ENCODE data around the gene MLIP. TPM values are rescaled to one million over a fixed set of nuclear protein-coding genes. Genes with fewer than 3 reads are reported as not detected.

MLIP gene
- total and polyA plus RNA-seq, 2 experiments from 2014 or later = not detected

DNA sequence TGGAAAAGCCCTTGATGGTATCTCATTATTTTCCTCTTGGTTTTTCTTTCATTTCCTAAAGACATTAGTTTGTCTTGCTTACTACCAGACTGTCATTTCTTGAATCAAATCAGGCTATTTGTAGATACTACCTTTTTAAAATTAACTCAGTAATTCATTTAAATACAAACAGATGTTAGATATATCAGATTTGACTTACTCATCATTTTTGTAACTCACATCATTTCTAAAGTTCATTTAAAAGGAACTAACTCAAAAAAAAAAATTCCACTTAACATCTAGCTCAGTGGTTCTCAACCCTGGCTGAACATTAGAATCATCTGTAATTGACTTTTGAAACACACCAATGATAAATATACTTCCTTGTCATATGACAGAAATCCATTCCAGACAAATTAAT is 148.8 kb downstream of the MLIP start:
- no peak for TF ChIP-seq ZNF331 (CRISPR knock-in tag; IDR thresholded peaks at IDR 0.05; ENCODE audit: low read depth)
- no peak for TF ChIP-seq STAT1 (IDR thresholded peaks at IDR 0.05; ENCODE audit: unreplicated experiment)
- TF ChIP-seq CREB1 (CRISPR knock-in tag; IDR thresholded peaks at IDR 0.05; ENCODE audit: low read depth) = no peak
- no peak for TF ChIP-seq EZH2phosphoT487 (IDR thresholded peaks at IDR 0.05; ENCODE audit: unreplicated experiment)
- TF ChIP-seq, protein P1, sequence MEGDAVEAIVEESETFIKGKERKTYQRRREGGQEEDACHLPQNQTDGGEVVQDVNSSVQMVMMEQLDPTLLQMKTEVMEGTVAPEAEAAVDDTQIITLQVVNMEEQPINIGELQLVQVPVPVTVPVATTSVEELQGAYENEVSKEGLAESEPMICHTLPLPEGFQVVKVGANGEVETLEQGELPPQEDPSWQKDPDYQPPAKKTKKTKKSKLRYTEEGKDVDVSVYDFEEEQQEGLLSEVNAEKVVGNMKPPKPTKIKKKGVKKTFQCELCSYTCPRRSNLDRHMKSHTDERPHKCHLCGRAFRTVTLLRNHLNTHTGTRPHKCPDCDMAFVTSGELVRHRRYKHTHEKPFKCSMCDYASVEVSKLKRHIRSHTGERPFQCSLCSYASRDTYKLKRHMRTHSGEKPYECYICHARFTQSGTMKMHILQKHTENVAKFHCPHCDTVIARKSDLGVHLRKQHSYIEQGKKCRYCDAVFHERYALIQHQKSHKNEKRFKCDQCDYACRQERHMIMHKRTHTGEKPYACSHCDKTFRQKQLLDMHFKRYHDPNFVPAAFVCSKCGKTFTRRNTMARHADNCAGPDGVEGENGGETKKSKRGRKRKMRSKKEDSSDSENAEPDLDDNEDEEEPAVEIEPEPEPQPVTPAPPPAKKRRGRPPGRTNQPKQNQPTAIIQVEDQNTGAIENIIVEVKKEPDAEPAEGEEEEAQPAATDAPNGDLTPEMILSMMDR (conservative IDR thresholded peaks at IDR 0.05; ENCODE audit: low read depth in 2 of 2) = no peak
- TF ChIP-seq, protein P2, sequence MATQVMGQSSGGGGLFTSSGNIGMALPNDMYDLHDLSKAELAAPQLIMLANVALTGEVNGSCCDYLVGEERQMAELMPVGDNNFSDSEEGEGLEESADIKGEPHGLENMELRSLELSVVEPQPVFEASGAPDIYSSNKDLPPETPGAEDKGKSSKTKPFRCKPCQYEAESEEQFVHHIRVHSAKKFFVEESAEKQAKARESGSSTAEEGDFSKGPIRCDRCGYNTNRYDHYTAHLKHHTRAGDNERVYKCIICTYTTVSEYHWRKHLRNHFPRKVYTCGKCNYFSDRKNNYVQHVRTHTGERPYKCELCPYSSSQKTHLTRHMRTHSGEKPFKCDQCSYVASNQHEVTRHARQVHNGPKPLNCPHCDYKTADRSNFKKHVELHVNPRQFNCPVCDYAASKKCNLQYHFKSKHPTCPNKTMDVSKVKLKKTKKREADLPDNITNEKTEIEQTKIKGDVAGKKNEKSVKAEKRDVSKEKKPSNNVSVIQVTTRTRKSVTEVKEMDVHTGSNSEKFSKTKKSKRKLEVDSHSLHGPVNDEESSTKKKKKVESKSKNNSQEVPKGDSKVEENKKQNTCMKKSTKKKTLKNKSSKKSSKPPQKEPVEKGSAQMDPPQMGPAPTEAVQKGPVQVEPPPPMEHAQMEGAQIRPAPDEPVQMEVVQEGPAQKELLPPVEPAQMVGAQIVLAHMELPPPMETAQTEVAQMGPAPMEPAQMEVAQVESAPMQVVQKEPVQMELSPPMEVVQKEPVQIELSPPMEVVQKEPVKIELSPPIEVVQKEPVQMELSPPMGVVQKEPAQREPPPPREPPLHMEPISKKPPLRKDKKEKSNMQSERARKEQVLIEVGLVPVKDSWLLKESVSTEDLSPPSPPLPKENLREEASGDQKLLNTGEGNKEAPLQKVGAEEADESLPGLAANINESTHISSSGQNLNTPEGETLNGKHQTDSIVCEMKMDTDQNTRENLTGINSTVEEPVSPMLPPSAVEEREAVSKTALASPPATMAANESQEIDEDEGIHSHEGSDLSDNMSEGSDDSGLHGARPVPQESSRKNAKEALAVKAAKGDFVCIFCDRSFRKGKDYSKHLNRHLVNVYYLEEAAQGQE (IDR thresholded peaks at IDR 0.05; ENCODE audit: unreplicated experiment) = no peak
- TF ChIP-seq POLR2AphosphoS5 (IDR thresholded peaks at IDR 0.05; ENCODE audit: low read depth) = no peak
- TF ChIP-seq, protein P3, sequence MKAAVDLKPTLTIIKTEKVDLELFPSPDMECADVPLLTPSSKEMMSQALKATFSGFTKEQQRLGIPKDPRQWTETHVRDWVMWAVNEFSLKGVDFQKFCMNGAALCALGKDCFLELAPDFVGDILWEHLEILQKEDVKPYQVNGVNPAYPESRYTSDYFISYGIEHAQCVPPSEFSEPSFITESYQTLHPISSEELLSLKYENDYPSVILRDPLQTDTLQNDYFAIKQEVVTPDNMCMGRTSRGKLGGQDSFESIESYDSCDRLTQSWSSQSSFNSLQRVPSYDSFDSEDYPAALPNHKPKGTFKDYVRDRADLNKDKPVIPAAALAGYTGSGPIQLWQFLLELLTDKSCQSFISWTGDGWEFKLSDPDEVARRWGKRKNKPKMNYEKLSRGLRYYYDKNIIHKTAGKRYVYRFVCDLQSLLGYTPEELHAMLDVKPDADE (IDR thresholded peaks at IDR 0.05) = no peak
- no peak for TF ChIP-seq EZH2 (IDR thresholded peaks at IDR 0.05; ENCODE audit: low read depth, unreplicated experiment)
- TF ChIP-seq NANOG (IDR thresholded peaks at IDR 0.05; ENCODE audit: borderline replicate concordance) = no peak
- TF ChIP-seq JUNB (IDR thresholded peaks at IDR 0.05; ENCODE audit: unreplicated experiment) = no peak
- TF ChIP-seq ZNF114 (CRISPR knock-in tag; IDR thresholded peaks at IDR 0.05) = no peak
- TF ChIP-seq, protein P4, sequence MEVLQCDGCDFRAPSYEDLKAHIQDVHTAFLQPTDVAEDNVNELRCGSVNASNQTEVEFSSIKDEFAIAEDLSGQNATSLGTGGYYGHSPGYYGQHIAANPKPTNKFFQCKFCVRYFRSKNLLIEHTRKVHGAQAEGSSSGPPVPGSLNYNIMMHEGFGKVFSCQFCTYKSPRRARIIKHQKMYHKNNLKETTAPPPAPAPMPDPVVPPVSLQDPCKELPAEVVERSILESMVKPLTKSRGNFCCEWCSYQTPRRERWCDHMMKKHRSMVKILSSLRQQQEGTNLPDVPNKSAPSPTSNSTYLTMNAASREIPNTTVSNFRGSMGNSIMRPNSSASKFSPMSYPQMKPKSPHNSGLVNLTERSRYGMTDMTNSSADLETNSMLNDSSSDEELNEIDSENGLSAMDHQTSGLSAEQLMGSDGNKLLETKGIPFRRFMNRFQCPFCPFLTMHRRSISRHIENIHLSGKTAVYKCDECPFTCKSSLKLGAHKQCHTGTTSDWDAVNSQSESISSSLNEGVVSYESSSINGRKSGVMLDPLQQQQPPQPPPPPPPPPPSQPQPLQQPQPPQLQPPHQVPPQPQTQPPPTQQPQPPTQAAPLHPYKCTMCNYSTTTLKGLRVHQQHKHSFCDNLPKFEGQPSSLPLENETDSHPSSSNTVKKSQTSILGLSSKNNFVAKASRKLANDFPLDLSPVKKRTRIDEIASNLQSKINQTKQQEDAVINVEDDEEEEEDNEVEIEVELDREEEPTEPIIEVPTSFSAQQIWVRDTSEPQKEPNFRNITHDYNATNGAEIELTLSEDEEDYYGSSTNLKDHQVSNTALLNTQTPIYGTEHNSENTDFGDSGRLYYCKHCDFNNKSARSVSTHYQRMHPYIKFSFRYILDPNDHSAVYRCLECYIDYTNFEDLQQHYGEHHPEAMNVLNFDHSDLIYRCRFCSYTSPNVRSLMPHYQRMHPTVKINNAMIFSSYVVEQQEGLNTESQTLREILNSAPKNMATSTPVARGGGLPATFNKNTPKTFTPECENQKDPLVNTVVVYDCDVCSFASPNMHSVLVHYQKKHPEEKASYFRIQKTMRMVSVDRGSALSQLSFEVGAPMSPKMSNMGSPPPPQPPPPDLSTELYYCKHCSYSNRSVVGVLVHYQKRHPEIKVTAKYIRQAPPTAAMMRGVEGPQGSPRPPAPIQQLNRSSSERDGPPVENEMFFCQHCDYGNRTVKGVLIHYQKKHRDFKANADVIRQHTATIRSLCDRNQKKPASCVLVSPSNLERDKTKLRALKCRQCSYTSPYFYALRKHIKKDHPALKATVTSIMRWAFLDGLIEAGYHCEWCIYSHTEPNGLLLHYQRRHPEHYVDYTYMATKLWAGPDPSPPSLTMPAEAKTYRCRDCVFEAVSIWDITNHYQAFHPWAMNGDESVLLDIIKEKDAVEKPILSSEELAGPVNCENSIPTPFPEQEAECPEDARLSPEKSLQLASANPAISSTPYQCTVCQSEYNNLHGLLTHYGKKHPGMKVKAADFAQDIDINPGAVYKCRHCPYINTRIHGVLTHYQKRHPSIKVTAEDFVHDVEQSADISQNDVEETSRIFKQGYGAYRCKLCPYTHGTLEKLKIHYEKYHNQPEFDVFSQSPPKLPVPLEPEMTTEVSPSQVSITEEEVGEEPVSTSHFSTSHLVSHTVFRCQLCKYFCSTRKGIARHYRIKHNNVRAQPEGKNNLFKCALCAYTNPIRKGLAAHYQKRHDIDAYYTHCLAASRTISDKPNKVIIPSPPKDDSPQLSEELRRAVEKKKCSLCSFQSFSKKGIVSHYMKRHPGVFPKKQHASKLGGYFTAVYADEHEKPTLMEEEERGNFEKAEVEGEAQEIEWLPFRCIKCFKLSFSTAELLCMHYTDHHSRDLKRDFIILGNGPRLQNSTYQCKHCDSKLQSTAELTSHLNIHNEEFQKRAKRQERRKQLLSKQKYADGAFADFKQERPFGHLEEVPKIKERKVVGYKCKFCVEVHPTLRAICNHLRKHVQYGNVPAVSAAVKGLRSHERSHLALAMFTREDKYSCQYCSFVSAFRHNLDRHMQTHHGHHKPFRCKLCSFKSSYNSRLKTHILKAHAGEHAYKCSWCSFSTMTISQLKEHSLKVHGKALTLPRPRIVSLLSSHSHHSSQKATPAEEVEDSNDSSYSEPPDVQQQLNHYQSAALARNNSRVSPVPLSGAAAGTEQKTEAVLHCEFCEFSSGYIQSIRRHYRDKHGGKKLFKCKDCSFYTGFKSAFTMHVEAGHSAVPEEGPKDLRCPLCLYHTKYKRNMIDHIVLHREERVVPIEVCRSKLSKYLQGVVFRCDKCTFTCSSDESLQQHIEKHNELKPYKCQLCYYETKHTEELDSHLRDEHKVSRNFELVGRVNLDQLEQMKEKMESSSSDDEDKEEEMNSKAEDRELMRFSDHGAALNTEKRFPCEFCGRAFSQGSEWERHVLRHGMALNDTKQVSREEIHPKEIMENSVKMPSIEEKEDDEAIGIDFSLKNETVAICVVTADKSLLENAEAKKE (CRISPR knock-in tag; IDR thresholded peaks at IDR 0.05) = no peak
- Mint-ChIP-seq H3K27me3 (ENCODE audit: insufficient read depth, low read depth, poor library complexity) (no peaks in the 10 kb centered on the region), H3K27ac (no peak overlapping the region), H3K36me3 (ENCODE audit: low read depth) (no peaks in the 10 kb centered on the region), H3K9me3 (no peaks in the 10 kb centered on the region), H3K4me3 (no peak overlapping the region), H3K4me1 (peaks cover 16% of the 10 kb centered on the region)
- no peaks in the 10 kb centered on the region for H4K20me1 ChIP-seq (replicated peaks; ENCODE audit: insufficient read depth)
- no peak overlapping the region for H2AFZ ChIP-seq
- H3F3A ChIP-seq (replicated peaks; ENCODE audit: low read depth) = no peaks in the 10 kb centered on the region
- no peak for ATAC-seq
- no peaks in the 10 kb centered on the region for H3K79me2 ChIP-seq (replicated peaks; ENCODE audit: insufficient read depth)
- H3K4me2 ChIP-seq = no peak overlapping the region
- no peaks in the 10 kb centered on the region for H3K9me2 ChIP-seq (ENCODE audit: insufficient read depth)
- no peak overlapping the region for H3K27ac ChIP-seq (ENCODE audit: low read depth)
- H3K4me1 ChIP-seq (ENCODE audit: insufficient read depth) = peaks cover 16% of the 10 kb centered on the region
- H3K4me3 ChIP-seq = no peak overlapping the region
- no peaks in the 10 kb centered on the region for H3K27me3 ChIP-seq (ENCODE audit: insufficient read depth)
- no peak for DNase-seq (ENCODE audit: low spot score)
- H3K36me3 ChIP-seq (ENCODE audit: insufficient read depth) = no peaks in the 10 kb centered on the region
